Mammary microvascular endothelial cell (primary cell): ENCODE results near the gene NMNAT3. TPM values are rescaled to one million over a fixed set of nuclear protein-coding genes. Genes with fewer than 3 reads are reported as not detected.

Experiments
- total RNA-seq: library from RNA; depleted of rRNA; stranded (reverse); fragments of >200 nt; gene quantifications from 2 replicates; pipeline ENCODE4 v1.2.3, GENCODE V29; 2015

NMNAT3 gene
- total RNA-seq, result 0.20 and 0.87 TPM in 2 replicates

DNA sequence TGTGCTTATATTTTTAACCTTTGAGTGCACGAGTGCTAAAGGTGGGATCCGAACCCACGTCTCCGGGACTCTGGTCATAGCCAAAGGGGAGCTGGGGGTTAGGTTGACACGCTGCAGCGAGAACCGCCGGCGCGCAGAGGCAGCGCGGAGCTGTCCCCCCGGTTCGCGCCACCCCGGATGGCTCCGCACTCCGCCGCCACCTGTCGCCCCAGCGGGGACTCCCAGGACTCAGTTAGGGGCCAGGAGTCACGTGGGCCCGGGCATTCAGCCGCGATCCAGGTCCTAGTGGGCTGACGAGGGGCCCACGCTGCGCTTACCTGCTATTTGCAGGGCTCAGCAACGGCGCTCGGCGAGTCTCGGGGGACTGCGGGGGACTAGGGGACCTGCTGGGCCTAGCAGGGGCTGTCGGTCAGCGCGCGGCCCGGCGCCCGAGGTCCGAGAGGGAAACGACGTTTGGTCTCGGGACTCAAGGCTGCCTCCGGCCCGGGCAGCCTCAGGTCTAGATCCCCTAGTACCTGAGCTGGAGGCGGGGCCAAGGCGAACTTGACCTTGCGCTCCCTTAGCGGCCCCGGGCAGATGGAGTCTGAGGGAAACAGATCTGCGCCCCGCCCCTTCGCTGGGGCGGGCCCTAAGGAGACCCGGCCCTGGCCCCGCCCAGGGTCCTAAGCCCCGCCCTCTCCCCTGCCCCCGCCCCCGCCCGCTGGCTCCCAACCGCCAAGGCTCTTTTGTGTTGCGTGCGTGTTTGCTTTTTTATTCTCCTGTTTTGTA is at the start of gene NMNAT3:
Gene NMNAT3 (minus strand): TSS at position 585 of the 768 bp plus-strand sequence. CDS start 50,248 bp downstream, outside the sequence.

Other genes with a start within 250 kb of the NMNAT3 start
- not detected in 2 replicates for gene RBP2, start 201.5 kb downstream of the NMNAT3 start, total RNA-seq
- 10.9 and 17.4 TPM in 2 replicates for gene RBP1, start 138.2 kb downstream of the NMNAT3 start, total RNA-seq